Transverse colon (tissue), 4 donors: ENCODE measurements around the gene XYLT2. TPM values are rescaled to one million over a fixed set of nuclear protein-coding genes. Genes with fewer than 3 reads are reported as not detected.
A peak's percentile ranks its signal among the peaks of the same experiment; 100 is the strongest.

Source experiments
- DNase-seq: peaks from one replicate; pipeline ENCODE4 v3.0.0-alpha.2; 2019
- H3K27ac ChIP-seq, 4 donors: fragments of 200-600 bp; sonication (generic); 2 replicates each; pipeline ENCODE4 v1.5.1; 2016 to 2018; ENCODE audit warnings: inconsistent platforms in 4 of 4
- H3K27me3 ChIP-seq: fragments of 200-600 bp; sonication (generic); 2 replicates; pipeline ENCODE4 v1.5.1; 2017; ENCODE audit warnings: inconsistent platforms
- H3K36me3 ChIP-seq, 4 donors: fragments of 200-600 bp; sonication (generic); 2 replicates each; pipeline ENCODE4 v1.5.1; 2017 to 2019; ENCODE audit warnings: inconsistent platforms in 4 of 4
- H3K4me1 ChIP-seq, 4 donors: fragments of 200-600 bp; sonication (generic); 2 replicates each; pipeline ENCODE4 v1.5.1; 2017 to 2020; ENCODE audit warnings: inconsistent platforms in 4 of 4
- H3K4me3 ChIP-seq, 4 donors: fragments of 200-600 bp; sonication (generic); 1 replicate in 1 of 4; 2 replicates in 3 of 4; pipeline versions ENCODE4 v1.5.1 to v1.6.1; 2017 to 2019; ENCODE audit warnings: inconsistent platforms in 4 of 4
- H3K9me3 ChIP-seq, 2 donors: fragments of 200-600 bp; sonication (generic); 2 replicates each; pipeline ENCODE4 v1.5.1; 2017 to 2019; ENCODE audit warnings: inconsistent platforms in 2 of 2
- EP300 ChIP-seq: sonication (generic); formaldehyde crosslinking; IDR thresholded peaks from one replicate; pipeline ENCODE4 v1.6.1; 2017; ENCODE audit warnings: antibody characterized with exemption, low read depth
- POLR2A ChIP-seq: fragments of 450-650 bp; IDR thresholded peaks from one replicate; pipeline ENCODE4 v1.6.1; 2016; ENCODE audit warnings: antibody characterized with exemption, mild to moderate bottlenecking, moderate library complexity
- POLR2AphosphoS5 ChIP-seq, 3 donors: sonication (generic); formaldehyde crosslinking; IDR thresholded peaks; one replicate each; pipeline ENCODE4 v1.6.1; 2016; ENCODE audit warnings: antibody characterized with exemption in 3 of 3
- WGBS, 2 donors: methylation state at CpG; one replicate each; pipeline ENCODE4 v1.1.5; 2018; ENCODE audit warnings: low coverage in 1 of 2; 5-methylcytosine and 5-hydroxymethylcytosine counted together
- in situ Hi-C, 4 donors: fragments of 200-750 bp; cut with MboI; loops; one replicate each; pipeline versions ENCODE4 v1.15.0 to v1.15.1; 2017; ENCODE audit warnings: low sequenced_read_pairs in 3 of 4, low pct_ligation_motif_present in 1 of 4, low pct_unique_long_range_greater_than_20kb in 1 of 4
- intact Hi-C: fragments of 100-400 bp; cut with DNase I; formaldehyde crosslinking; loops from one replicate; pipeline ENCODE4 v1.15.1; 2023; ENCODE audit warnings: low total_unique reads
- total RNA-seq, 4 donors: library from RNA; depleted of rRNA; stranded (reverse); fragments of >200 nt; gene quantifications; one replicate each; pipeline ENCODE4 v1.1.0, GENCODE V29; 2016
- TF ChIP-seq, protein P1 (sequence below), 5 experiments: fragments of 200-600 bp in 3 of 5; fragments of 450-650 bp in 2 of 5; sonication (generic) in 3 of 5; IDR thresholded peaks; 1 replicate in 2 of 5; 2 replicates in 3 of 5; pipeline ENCODE4 v1.5.1; 2016 to 2017; ENCODE audit warnings: antibody characterized with exemption in 5 of 5, inconsistent platforms in 3 of 5, mild to moderate bottlenecking in 2 of 5, moderate library complexity in 1 of 5

The XYLT2 gene
- total RNA-seq, 4 donors from 2014 or later = 21.3 to 27.3 (median 22.0) TPM

DNA sequence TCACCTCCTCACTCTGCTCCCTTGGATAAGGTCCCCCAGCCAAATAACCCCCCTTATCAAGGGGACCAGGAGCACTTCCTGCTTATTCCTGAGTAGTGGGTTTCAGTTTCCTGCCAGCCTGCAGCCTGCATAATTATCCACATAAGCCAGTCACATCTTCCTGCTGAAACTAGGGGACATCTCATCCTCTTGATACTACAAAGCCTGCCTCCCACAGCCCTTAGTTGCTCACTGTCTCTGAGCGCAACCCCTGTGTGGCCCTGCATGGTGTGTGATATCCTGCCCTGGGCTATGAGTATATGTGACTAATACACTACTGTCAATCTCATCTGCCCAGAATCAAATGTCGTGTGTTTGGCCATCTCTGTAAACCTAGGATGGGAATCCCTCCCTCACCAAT is 8.0 kb upstream of the XYLT2 start:
- Histone ChIP-seq H3K4me1 (no peaks in the 10 kb centered on the region), H3K36me3 (no peaks in the 10 kb centered on the region), H3K27ac (no peak overlapping the region), H3K27me3 (peaks cover 6% of the 10 kb centered on the region), H3K9me3 (no peaks in the 10 kb centered on the region), H3K4me3 (no peak overlapping the region)
- WGBS, 2 donors = 91 to 100% methylated on average over 1 to 2 of the region's 2 CpGs
- intact Hi-C loops = loop anchor here (10.0 kb wide), 1 partner anchor 623 kb away; no protein-coding TSS in a partner anchor
- no peak for TF ChIP-seq EP300
- TF ChIP-seq POLR2AphosphoS5 (IDR thresholded peaks at IDR 0.05) = no peak
- TF ChIP-seq POLR2A = no peak
- TF ChIP-seq, protein P1, sequence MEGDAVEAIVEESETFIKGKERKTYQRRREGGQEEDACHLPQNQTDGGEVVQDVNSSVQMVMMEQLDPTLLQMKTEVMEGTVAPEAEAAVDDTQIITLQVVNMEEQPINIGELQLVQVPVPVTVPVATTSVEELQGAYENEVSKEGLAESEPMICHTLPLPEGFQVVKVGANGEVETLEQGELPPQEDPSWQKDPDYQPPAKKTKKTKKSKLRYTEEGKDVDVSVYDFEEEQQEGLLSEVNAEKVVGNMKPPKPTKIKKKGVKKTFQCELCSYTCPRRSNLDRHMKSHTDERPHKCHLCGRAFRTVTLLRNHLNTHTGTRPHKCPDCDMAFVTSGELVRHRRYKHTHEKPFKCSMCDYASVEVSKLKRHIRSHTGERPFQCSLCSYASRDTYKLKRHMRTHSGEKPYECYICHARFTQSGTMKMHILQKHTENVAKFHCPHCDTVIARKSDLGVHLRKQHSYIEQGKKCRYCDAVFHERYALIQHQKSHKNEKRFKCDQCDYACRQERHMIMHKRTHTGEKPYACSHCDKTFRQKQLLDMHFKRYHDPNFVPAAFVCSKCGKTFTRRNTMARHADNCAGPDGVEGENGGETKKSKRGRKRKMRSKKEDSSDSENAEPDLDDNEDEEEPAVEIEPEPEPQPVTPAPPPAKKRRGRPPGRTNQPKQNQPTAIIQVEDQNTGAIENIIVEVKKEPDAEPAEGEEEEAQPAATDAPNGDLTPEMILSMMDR (IDR thresholded peaks at IDR 0.05) = no peak
- DNase-seq = no peak
- in situ Hi-C loops = no loop called here

DNA sequence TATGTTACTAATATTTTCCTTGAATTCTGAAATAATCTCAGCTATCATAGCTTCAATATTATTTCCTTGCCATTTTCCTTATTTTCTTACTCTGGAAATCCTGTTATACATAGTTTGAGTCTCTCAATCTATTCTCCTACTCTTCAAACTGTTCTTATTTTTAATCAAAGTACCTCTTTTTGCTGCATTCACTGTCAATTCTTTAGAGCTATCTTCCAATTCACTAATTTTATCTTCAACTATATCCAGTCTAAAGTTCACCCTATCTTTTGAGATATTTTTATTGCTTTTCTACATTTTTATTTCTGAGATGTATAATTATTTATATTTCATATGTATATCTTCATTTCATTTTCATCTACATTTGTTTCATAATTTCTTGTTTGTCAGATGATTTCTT is 7.3 kb upstream of the XYLT2 start:
- no peaks in the 10 kb centered on the region for H3K27me3 ChIP-seq
- intact Hi-C loops = loop anchor here (10.0 kb wide), 1 partner anchor 624 kb away; no protein-coding TSS in a partner anchor
- H3K36me3 ChIP-seq = no peaks in the 10 kb centered on the region
- no peak overlapping the region for H3K4me3 ChIP-seq
- H3K4me1 ChIP-seq = no peaks in the 10 kb centered on the region
- H3K27ac ChIP-seq = no peak overlapping the region
- H3K9me3 ChIP-seq = no peaks in the 10 kb centered on the region
- in situ Hi-C loops = no loop called here
- TF ChIP-seq POLR2A (no peak), EP300 (no peak), POLR2AphosphoS5 (IDR thresholded peaks at IDR 0.05) (no peak)
- TF ChIP-seq, protein P1 (IDR thresholded peaks at IDR 0.05) = no peak
- DNase-seq = no peak

DNA sequence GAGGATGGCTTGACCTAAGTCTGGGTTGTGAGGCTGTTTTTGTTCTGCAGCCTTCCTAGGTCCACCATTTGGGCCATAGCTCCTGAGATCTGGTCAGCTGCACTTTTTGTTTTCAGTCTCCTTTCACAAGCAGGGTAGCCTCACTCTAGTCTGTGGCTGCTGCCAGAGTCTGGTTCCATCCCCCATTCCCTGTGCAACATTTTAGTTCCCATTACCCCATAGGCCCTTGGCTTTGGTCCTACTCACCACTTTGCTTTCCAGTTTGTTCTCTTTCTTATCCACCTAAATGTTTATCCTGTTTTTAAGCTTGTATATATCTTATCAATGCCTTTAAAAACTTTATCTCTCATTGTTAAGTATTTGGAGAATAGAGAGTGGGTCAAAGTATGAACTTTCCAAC is 6.5 kb upstream of the XYLT2 start:
- Histone ChIP-seq H3K27ac (no peak overlapping the region), H3K27me3 (no peaks in the 10 kb centered on the region), H3K4me3 (no peak overlapping the region), H3K4me1 (peaks cover 0 to under 1% (median 0%) of the 10 kb centered on the region in 4 donors), H3K36me3 (no peaks in the 10 kb centered on the region), H3K9me3 (no peaks in the 10 kb centered on the region)
- TF ChIP-seq EP300 (no peak), POLR2A (no peak)
- intact Hi-C loops = loop anchor here (10.0 kb wide), 1 partner anchor 625 kb away; no protein-coding TSS in a partner anchor
- DNase-seq = no peak
- in situ Hi-C loops = no loop called here

DNA sequence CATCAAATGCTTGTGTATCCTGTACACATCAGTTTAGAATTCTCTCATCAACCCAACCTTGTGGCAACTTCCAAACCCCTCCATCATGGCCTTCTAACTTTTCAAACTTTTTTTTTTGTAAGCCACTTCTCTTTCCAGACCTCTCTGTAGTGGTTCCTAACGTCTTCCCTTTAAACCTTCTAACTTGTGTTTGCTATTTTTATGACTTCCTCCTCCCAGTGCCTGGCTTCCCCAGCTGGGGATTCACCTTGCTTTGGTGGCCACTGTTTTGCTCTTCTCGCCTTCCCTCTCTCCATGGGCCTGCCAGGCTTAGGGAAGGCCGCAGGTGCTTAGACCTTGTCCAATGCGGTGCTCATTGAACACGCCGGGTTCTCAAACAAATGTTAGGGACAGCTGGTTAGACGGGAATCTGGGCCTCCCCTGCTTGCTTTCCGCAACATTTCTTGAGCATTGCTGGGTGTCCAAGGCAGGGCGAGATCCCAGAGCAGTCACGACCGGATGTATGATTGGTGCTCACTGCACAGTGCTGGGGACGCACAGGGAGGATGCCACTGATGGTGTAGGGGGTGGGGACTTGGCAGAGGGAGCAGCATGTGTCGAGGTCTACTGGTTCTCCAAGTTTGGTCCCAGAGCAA is 1.1 kb upstream of the XYLT2 start:
- no peak for TF ChIP-seq POLR2A
- no peak for TF ChIP-seq POLR2AphosphoS5 (IDR thresholded peaks at IDR 0.05)
- intact Hi-C loops = no loop called here
- DNase-seq = no peak
- Histone ChIP-seq H3K27ac (peak overlapping the region in 3 of 4 donors; percentile 66 to 84 (median 83)), H3K36me3 (no peaks in the 10 kb centered on the region), H3K4me3 (no peak overlapping the region), H3K9me3 (no peaks in the 10 kb centered on the region), H3K4me1 (peaks cover 4 to 33% (median 28%) of the 10 kb centered on the region in 4 donors), H3K27me3 (no peaks in the 10 kb centered on the region)
- 39 to 48% methylated on average over 7 to 13 of the region's 13 CpGs for WGBS, 2 donors
- in situ Hi-C loops = no loop called here

DNA sequence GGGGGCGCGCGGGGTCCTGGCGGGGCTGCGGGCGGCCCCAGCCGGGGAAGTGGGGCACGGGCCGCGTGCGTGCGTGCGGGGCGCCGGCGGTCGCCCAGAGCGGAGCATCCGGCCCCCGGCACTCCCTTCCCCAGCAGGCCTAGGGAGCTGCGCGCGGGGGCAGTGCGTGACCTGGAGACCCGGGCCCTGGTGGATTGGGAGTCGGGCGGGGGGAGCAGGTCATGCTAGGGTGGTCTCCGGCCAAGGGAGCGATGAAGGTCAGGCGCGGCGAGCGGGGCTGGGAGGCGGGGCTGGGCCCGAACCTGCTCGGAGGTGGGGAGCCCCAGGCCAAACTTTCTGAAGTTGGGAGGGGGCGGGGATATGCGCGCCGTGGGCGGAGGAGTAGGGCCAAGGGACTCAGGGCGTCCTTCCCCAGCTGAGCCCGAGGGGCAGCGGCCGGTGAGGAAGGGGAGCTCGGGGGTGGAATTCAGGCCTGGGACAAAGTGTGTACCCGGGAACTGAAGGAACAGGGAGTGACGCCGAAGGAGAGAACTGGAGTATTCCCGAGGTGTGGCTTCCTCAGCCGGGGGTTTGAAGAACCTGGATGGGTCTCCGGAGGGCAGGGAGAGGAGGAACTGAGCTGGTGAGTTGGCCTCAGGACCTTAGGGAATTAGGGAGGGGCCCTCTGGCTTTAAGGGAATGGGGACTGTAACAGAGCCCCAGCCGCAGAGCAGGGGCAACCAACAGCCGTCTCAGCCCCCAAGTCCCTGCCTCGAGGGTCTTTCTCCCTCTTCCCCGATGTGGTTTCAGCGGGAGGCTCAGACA is 589 bp downstream of the XYLT2 start:
- peak; percentile 59 for DNase-seq

More for the DNA sequence above, 589 bp downstream of the XYLT2 start:
- TF ChIP-seq EP300 = no peak
- TF ChIP-seq, protein P1 (IDR thresholded peaks at IDR 0.05) = no peak
- TF ChIP-seq POLR2A = peak; percentile 6
- TF ChIP-seq POLR2AphosphoS5 (IDR thresholded peaks at IDR 0.05) = peak in 1 of 3 donors; percentile 6
- H3K36me3 ChIP-seq = no peaks in the 10 kb centered on the region
- H3K4me1 ChIP-seq = peaks cover 4 to 33% (median 28%) of the 10 kb centered on the region in 4 donors
- peak overlapping the region; percentile 66 to 84 (median 82) for H3K27ac ChIP-seq
- H3K4me3 ChIP-seq = peak overlapping the region; percentile 61 to 97 (median 84)
- no peaks in the 10 kb centered on the region for H3K9me3 ChIP-seq
- in situ Hi-C loops (no loop called here), intact Hi-C loops (no loop called here)
- no peaks in the 10 kb centered on the region for H3K27me3 ChIP-seq
- WGBS, 2 donors = 4% methylated on average over 31 of the region's 57 CpGs; no CpG with 5 or more reads in 1 of the 2 donors
